ENCODE measurements around the gene PDPK1. TPM values are rescaled to one million over a fixed set of nuclear protein-coding genes. Genes with fewer than 3 reads are reported as not detected.

PDPK1 gene
- total RNA-seq, 1 donor from 2014 or later, result 11.8 TPM

DNA sequence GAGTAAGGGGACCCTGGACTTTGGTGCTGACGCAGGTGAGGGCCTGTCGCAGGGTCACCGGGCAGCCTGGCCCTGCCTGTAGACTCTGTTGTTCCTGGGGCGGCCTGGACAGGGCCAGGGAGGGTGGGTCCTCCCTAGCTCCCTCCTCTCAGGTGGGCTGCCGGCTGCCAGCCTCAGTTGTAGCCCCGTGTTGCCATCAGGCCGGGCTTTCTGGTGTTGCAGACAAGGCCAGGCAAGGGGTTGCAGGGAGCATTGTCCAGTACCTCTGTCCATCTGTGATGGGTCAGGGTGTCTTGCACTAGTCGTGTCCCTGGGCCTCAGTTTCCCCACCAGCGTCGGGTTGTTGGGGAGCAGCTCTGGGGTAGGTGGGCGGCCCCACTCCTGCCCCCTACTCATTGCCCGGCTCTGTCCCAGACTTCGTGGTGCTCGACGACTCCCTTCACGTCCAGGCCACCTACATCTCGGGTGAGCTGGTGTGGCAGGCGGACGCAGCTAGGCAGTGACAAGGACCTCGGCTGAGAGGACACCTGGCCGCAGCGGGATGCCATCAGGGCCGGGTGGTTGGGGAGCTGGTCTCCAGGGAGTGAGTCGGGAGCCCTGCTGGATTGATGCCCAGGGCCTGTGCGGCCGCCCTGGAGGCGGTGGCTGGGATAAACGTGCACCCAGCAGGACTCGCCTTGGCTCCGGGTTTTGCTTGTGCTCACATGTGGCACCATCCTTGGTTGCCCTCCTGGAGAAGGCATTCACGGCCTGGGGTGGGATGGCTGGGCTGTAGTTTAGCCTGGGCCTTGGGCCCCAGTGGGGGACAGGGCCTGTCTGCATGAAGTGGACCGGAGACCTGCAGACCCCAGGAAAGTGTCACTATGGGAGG lies 8.5 kb upstream of the PDPK1 start:
- Histone ChIP-seq H3K36me3 (ENCODE audit: control insufficient read depth, insufficient read depth, low read length) (peaks cover 12% of the 10 kb centered on the region), H3K27me3 (ENCODE audit: control insufficient read depth, insufficient read depth, low read length) (no peaks in the 10 kb centered on the region), H3K4me3 (ENCODE audit: low read depth, low read length) (no peak overlapping the region)
- TF ChIP-seq, protein P1, sequence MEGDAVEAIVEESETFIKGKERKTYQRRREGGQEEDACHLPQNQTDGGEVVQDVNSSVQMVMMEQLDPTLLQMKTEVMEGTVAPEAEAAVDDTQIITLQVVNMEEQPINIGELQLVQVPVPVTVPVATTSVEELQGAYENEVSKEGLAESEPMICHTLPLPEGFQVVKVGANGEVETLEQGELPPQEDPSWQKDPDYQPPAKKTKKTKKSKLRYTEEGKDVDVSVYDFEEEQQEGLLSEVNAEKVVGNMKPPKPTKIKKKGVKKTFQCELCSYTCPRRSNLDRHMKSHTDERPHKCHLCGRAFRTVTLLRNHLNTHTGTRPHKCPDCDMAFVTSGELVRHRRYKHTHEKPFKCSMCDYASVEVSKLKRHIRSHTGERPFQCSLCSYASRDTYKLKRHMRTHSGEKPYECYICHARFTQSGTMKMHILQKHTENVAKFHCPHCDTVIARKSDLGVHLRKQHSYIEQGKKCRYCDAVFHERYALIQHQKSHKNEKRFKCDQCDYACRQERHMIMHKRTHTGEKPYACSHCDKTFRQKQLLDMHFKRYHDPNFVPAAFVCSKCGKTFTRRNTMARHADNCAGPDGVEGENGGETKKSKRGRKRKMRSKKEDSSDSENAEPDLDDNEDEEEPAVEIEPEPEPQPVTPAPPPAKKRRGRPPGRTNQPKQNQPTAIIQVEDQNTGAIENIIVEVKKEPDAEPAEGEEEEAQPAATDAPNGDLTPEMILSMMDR (IDR thresholded peaks at IDR 0.05; ENCODE audit: insufficient read depth, low read length, severe bottlenecking), result no peak
- no peak for DNase-seq (ENCODE audit: low read depth)
- FAIRE-seq, result peak; percentile 83

- DNase-seq (ENCODE audit: low read depth) (no peak), FAIRE-seq (peak; percentile 66)
- TF ChIP-seq, protein P1 (IDR thresholded peaks at IDR 0.05; ENCODE audit: insufficient read depth, low read length, severe bottlenecking), result no peak
- H3K4me3 ChIP-seq (ENCODE audit: low read depth, low read length), result no peak overlapping the region
- H3K36me3 ChIP-seq (ENCODE audit: control insufficient read depth, insufficient read depth, low read length), result peaks cover 8% of the 10 kb centered on the region
- no peaks in the 10 kb centered on the region for H3K27me3 ChIP-seq (ENCODE audit: control insufficient read depth, insufficient read depth, low read length)
Measured at GRCh38 chr16:2529961-2530628, 7.7 kb upstream of the PDPK1 start.

GRCh38 chr16:2530629-2531318 lies 7.0 kb upstream of the PDPK1 start:
- DNase-seq (ENCODE audit: low read depth) (no peak), FAIRE-seq (no peak)
- Histone ChIP-seq H3K36me3 (ENCODE audit: control insufficient read depth, insufficient read depth, low read length) (peaks cover 8% of the 10 kb centered on the region), H3K4me3 (ENCODE audit: low read depth, low read length) (no peak overlapping the region), H3K27me3 (ENCODE audit: control insufficient read depth, insufficient read depth, low read length) (no peaks in the 10 kb centered on the region)
- TF ChIP-seq, protein P1 (IDR thresholded peaks at IDR 0.05; ENCODE audit: insufficient read depth, low read length, severe bottlenecking), result no peak

- peak within 1 kb of the TSS; percentile 80 for H3K4me3 ChIP-seq (ENCODE audit: low read depth, low read length)
- H3K27me3 ChIP-seq (ENCODE audit: control insufficient read depth, insufficient read depth, low read length), result no peaks in the 10 kb centered on the region
- H3K36me3 ChIP-seq (ENCODE audit: control insufficient read depth, insufficient read depth, low read length), result peaks cover 8% of the 10 kb centered on the region
- FAIRE-seq (no peak), DNase-seq (ENCODE audit: low read depth) (no peak)
- TF ChIP-seq, protein P1 (IDR thresholded peaks at IDR 0.05; ENCODE audit: insufficient read depth, low read length, severe bottlenecking), result no peak
Measured at GRCh38 chr16:2531371-2531695, 6.5 kb upstream of the PDPK1 start, which contains the start of gene CEMP1. Gene CEMP1, minus strand, starts transcription at chr16:2531408. Its CDS starts 335 bp downstream, at chr16:2531073.

DNA sequence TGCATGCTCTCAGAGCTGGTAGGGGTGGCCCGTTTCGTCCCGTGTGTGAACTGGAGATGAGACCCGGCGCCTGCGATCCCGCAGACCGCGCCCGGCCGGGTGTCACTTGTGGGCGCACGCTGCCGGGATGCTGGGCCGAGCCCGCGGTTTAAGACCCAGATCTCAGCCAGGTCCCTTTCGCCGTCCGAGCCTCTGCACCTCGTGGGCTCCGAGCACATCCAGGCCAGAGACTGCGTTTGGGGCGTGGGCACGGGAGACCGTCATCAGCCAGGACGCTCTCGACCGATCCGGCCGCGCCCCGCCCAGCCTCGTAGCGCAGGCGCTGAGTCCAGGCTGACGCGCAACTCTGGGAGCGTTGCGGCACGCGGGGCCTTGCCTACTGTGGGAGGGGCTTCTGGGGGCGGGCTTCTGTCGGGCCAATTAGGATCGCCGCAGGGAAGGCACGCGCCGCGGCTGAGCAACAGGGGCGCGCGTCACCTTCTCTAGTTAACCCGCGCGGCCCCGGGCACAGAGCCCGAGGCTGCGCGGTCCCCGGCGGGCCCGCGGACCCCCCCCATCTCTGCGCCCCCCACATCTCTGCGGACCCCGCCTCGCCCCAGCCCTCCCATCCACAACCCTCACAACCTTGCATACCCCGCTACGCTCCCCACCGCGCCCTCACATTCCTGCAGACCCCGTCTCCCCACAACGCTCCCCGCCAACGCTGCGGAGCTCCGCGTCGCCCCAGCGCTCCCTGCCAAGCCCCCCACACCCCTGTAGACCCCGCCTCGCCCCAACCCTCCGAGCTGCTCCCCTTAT lies 5.9 kb upstream of the PDPK1 start:
- FAIRE-seq (no peak), DNase-seq (ENCODE audit: low read depth) (peak; percentile 89)
- TF ChIP-seq, protein P1 (IDR thresholded peaks at IDR 0.05; ENCODE audit: insufficient read depth, low read length, severe bottlenecking), result no peak

More for the DNA sequence above, 5.9 kb upstream of the PDPK1 start:
- Histone ChIP-seq H3K4me3 (ENCODE audit: low read depth, low read length) (peak overlapping the region; percentile 80), H3K36me3 (ENCODE audit: control insufficient read depth, insufficient read depth, low read length) (peaks cover 8% of the 10 kb centered on the region), H3K27me3 (ENCODE audit: control insufficient read depth, insufficient read depth, low read length) (no peaks in the 10 kb centered on the region)
